Liver (tissue), 9 donors: ENCODE results near the gene AHRR. TPM values are rescaled to one million over a fixed set of nuclear protein-coding genes. Genes with fewer than 3 reads are reported as not detected.

Source experiments
- DNase-seq: peaks from one replicate; pipeline ENCODE4 v3.0.0-alpha.2; 2017; ENCODE audit warnings: low spot score
- H3K27ac ChIP-seq, 2 donors: one replicate each; pipeline ENCODE4 v1.7.0; 2013; ENCODE audit warnings: inconsistent platforms in 2 of 2, low read length in 2 of 2, control low read depth in 1 of 2, low read depth in 1 of 2, mild to moderate bottlenecking in 1 of 2
- H3K27me3 ChIP-seq, 4 donors: one replicate each; pipeline versions ENCODE4 v1.6.1 to v1.7.0; 2013; ENCODE audit warnings: low read length in 3 of 4, inconsistent platforms in 1 of 4, mild to moderate bottlenecking in 1 of 4, moderate library complexity in 1 of 4; ENCODE audit not compliant: control insufficient read depth in 4 of 4, insufficient read depth in 4 of 4
- H3K36me3 ChIP-seq, 4 donors: one replicate each; pipeline versions ENCODE4 v1.6.1 to v1.7.0; 2013; ENCODE audit warnings: low read length in 3 of 4, mild to moderate bottlenecking in 3 of 4, low read depth in 1 of 4, moderate library complexity in 1 of 4; ENCODE audit not compliant: control insufficient read depth in 4 of 4, insufficient read depth in 3 of 4
- H3K4me1 ChIP-seq, 4 donors: one replicate each; pipeline versions ENCODE4 v1.6.1 to v1.7.0; 2013; ENCODE audit warnings: low read length in 3 of 4, mild to moderate bottlenecking in 3 of 4, moderate library complexity in 1 of 4; ENCODE audit not compliant: control insufficient read depth in 4 of 4, insufficient read depth in 4 of 4
- H3K4me3 ChIP-seq, 3 donors: one replicate each; pipeline versions ENCODE4 v1.6.1 to v1.7.0; 2013; ENCODE audit warnings: low read length in 3 of 3, control low read depth in 1 of 3, low read depth in 1 of 3, mild to moderate bottlenecking in 1 of 3
- H3K9ac ChIP-seq, 2 donors: one replicate each; pipeline ENCODE4 v1.7.0; 2013; ENCODE audit warnings: low read length in 2 of 2, mild to moderate bottlenecking in 2 of 2, moderate library complexity in 2 of 2, control low read depth in 1 of 2, low read depth in 1 of 2
- H3K9me3 ChIP-seq, 4 donors: one replicate each; pipeline versions ENCODE4 v1.6.1 to v1.7.0; 2013; ENCODE audit warnings: low read length in 3 of 4; ENCODE audit not compliant: control insufficient read depth in 4 of 4
- CTCF ChIP-seq: fragments of 150-350 bp; IDR thresholded peaks from 2 replicates; pipeline ENCODE4 v1.5.1; 2017; ENCODE audit warnings: improper control_type of control experiment, low read depth, low read length; ENCODE audit not compliant: missing input control
- EGR1 ChIP-seq, 2 donors: IDR thresholded peaks; 2 replicates each; pipeline ENCODE4 v1.6.1; 2016 to 2018; ENCODE audit warnings: antibody characterized with exemption in 2 of 2, low read depth in 2 of 2
- FOXA2 ChIP-seq: IDR thresholded peaks from 2 replicates; pipeline ENCODE4 v1.6.1; 2016; ENCODE audit warnings: antibody characterized with exemption
- HNF4A ChIP-seq, 2 donors: conservative IDR thresholded peaks; 2 replicates each; pipeline ENCODE4 v1.6.1; 2016; ENCODE audit warnings: antibody characterized with exemption in 2 of 2, mild to moderate bottlenecking in 2 of 2
- HNF4G ChIP-seq: IDR thresholded peaks from 2 replicates; pipeline ENCODE4 v1.6.1; 2016; ENCODE audit warnings: antibody characterized with exemption
- MAX ChIP-seq: IDR thresholded peaks from 2 replicates; pipeline ENCODE4 v1.6.1; 2016; ENCODE audit warnings: antibody characterized with exemption
- NR2F2 ChIP-seq: IDR thresholded peaks from 2 replicates; pipeline ENCODE4 v1.6.1; 2016; ENCODE audit warnings: antibody characterized with exemption
- REST ChIP-seq: IDR thresholded peaks from 2 replicates; pipeline ENCODE4 v1.6.1; 2016; ENCODE audit warnings: antibody characterized with exemption, mild to moderate bottlenecking
- SP1 ChIP-seq: IDR thresholded peaks from 2 replicates; pipeline ENCODE4 v1.6.1; 2018; ENCODE audit warnings: antibody characterized with exemption, mild to moderate bottlenecking
- TAF1 ChIP-seq: conservative IDR thresholded peaks from 2 replicates; pipeline ENCODE4 v1.6.1; 2016; ENCODE audit warnings: antibody characterized with exemption, mild to moderate bottlenecking
- YY1 ChIP-seq: IDR thresholded peaks from 2 replicates; pipeline ENCODE4 v1.6.1; 2016; ENCODE audit warnings: antibody characterized with exemption, mild to moderate bottlenecking
- WGBS: extraction: QIAGEN DNeasy Blood & Tissue Kit; methylation state at CpG from one replicate; pipeline ENCODE4 v1.1.7; 2013; 5-methylcytosine and 5-hydroxymethylcytosine counted together
- polyA plus RNA-seq, 2 donors: library from polyadenylated mRNA; stranded (reverse) in 1 of 2; unstranded in 1 of 2; fragments of 200-250 nt in 1 of 2; fragments of >200 nt in 1 of 2; fragmentation: Nextera tagmentation in 1 of 2; extraction: Ambion mirVana in 1 of 2; gene quantifications; one replicate each; pipeline versions ENCODE4 v1.2.1 to v1.2.3, GENCODE V29; 2013 to 2015
- total RNA-seq, 2 donors: library from RNA; depleted of rRNA; stranded (reverse); fragments of >200 nt; gene quantifications; one replicate each; pipeline ENCODE4 v1.2.3, GENCODE V29; 2014
- donor health status: healthy.
- donor health status: healthy.
- donor health status: healthy.
- donor health status: healthy.
- donor health status: healthy.

AHRR gene
- total and polyA plus RNA-seq, 4 donors: 0.15 to 0.47 (median 0.24) TPM

- H3K9ac ChIP-seq: no peak overlapping the region
- DNase-seq: no peak
- 88% methylated on average over 14 of the region's 14 CpGs for WGBS
Measured at GRCh38 chr5:417301-418161, 96.0 kb downstream of the AHRR start.

More at GRCh38 chr5:417301-418161, 96.0 kb downstream of the AHRR start:
- no peak overlapping the region for H3K27ac ChIP-seq
- no peaks in the 10 kb centered on the region for H3K4me1 ChIP-seq
- H3K9me3 ChIP-seq: no peaks in the 10 kb centered on the region
- H3K4me3 ChIP-seq: no peak overlapping the region
- H3K36me3 ChIP-seq: no peaks in the 10 kb centered on the region
- H3K27me3 ChIP-seq: no peaks in the 10 kb centered on the region
- TF ChIP-seq SP1 (no peak), NR2F2 (no peak), YY1 (no peak), TAF1 (no peak), HNF4A (conservative IDR thresholded peaks at IDR 0.05) (no peak), CTCF (no peak), FOXA2 (no peak), REST (no peak), HNF4G (no peak), EGR1 (IDR thresholded peaks at IDR 0.05; ENCODE audit: low read depth in 2 of 2) (no peak), MAX (no peak)
